Lower leg skin (tissue), 3 donors: ENCODE data around the gene HBG2.

ENCODE experiments used
- POLR2A ChIP-seq, 2 donors: fragments of 450-650 bp; IDR thresholded peaks; one replicate each; pipeline ENCODE4 v1.6.1; 2016 to 2017; ENCODE audit warnings: antibody characterized with exemption in 2 of 2, mild to moderate bottlenecking in 1 of 2, moderate library complexity in 1 of 2
- TF ChIP-seq, protein P1 (sequence below), 3 donors: fragments of 450-650 bp; IDR thresholded peaks; one replicate each; pipeline ENCODE4 v1.5.1; 2016; ENCODE audit warnings: antibody characterized with exemption in 3 of 3, mild to moderate bottlenecking in 3 of 3, moderate library complexity in 2 of 3

DNA sequence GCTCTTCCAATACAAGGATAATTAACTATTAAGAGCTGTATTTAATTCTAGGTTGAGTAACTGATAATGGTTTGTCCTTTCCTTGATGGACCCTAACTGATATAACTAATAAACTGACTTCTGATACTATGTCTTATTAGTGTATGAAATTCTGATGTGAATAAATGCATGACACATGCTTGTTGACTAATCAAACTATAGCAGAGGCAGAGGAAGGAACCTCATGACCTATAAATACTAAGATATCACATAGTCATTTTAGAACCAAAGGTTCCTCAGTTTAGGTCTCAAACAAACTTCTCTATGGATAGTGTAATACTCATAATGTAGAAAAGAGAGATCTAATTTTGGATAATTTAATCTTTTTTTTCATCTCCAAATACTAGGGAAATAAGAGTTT lies 15.5 kb downstream of the HBG2 start:
- TF ChIP-seq, protein P1, sequence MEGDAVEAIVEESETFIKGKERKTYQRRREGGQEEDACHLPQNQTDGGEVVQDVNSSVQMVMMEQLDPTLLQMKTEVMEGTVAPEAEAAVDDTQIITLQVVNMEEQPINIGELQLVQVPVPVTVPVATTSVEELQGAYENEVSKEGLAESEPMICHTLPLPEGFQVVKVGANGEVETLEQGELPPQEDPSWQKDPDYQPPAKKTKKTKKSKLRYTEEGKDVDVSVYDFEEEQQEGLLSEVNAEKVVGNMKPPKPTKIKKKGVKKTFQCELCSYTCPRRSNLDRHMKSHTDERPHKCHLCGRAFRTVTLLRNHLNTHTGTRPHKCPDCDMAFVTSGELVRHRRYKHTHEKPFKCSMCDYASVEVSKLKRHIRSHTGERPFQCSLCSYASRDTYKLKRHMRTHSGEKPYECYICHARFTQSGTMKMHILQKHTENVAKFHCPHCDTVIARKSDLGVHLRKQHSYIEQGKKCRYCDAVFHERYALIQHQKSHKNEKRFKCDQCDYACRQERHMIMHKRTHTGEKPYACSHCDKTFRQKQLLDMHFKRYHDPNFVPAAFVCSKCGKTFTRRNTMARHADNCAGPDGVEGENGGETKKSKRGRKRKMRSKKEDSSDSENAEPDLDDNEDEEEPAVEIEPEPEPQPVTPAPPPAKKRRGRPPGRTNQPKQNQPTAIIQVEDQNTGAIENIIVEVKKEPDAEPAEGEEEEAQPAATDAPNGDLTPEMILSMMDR (IDR thresholded peaks at IDR 0.05), result no peak
- TF ChIP-seq POLR2A (IDR thresholded peaks at IDR 0.05), result no peak
